ENCODE data around the gene FAM161A.
"Not testable (repeated sequence)": the region's sequence is repeated elsewhere in the genome, so short reads cannot be mapped to it uniquely, and the experiment has no call there.

The FAM161A gene

GRCh38 chr2:61833971-61834370, 19.9 kb downstream of the FAM161A start:
- TF ChIP-seq, protein P1, sequence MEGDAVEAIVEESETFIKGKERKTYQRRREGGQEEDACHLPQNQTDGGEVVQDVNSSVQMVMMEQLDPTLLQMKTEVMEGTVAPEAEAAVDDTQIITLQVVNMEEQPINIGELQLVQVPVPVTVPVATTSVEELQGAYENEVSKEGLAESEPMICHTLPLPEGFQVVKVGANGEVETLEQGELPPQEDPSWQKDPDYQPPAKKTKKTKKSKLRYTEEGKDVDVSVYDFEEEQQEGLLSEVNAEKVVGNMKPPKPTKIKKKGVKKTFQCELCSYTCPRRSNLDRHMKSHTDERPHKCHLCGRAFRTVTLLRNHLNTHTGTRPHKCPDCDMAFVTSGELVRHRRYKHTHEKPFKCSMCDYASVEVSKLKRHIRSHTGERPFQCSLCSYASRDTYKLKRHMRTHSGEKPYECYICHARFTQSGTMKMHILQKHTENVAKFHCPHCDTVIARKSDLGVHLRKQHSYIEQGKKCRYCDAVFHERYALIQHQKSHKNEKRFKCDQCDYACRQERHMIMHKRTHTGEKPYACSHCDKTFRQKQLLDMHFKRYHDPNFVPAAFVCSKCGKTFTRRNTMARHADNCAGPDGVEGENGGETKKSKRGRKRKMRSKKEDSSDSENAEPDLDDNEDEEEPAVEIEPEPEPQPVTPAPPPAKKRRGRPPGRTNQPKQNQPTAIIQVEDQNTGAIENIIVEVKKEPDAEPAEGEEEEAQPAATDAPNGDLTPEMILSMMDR (IDR thresholded peaks at IDR 0.05; ENCODE audit: low read depth, low read length) = no peak
- no peak overlapping the region for H3K4me3 ChIP-seq (ENCODE audit: low read depth, low read length)

- TF ChIP-seq, protein P1 (IDR thresholded peaks at IDR 0.05; ENCODE audit: low read depth, low read length) = no peak
- no peak overlapping the region for H3K4me3 ChIP-seq (ENCODE audit: low read depth, low read length)
Observed at GRCh38 chr2:61832183-61832841, 21.5 kb downstream of the FAM161A start.

DNA sequence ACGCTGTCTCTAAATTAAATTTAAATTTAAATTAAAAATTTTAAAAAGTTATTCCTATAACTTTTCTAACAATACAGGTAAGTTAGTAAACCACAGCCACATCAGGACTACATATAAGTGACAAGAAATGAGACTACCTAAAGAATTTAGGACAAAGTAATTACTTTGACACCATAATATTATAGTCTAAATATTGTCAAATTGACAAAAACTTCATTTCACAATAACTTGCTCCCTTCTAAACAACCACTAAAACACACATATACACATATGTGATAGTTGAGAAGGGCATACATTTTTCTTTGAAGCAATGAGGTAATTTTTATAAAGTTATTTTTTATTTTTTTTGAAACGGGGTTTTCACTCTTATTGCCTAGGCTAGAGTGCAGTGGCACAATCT, 31.6 kb downstream of the FAM161A start:
- H3K4me3 ChIP-seq (ENCODE audit: low read depth, low read length) = no peak overlapping the region
- TF ChIP-seq, protein P1 (IDR thresholded peaks at IDR 0.05; ENCODE audit: low read depth, low read length) = no peak

DNA sequence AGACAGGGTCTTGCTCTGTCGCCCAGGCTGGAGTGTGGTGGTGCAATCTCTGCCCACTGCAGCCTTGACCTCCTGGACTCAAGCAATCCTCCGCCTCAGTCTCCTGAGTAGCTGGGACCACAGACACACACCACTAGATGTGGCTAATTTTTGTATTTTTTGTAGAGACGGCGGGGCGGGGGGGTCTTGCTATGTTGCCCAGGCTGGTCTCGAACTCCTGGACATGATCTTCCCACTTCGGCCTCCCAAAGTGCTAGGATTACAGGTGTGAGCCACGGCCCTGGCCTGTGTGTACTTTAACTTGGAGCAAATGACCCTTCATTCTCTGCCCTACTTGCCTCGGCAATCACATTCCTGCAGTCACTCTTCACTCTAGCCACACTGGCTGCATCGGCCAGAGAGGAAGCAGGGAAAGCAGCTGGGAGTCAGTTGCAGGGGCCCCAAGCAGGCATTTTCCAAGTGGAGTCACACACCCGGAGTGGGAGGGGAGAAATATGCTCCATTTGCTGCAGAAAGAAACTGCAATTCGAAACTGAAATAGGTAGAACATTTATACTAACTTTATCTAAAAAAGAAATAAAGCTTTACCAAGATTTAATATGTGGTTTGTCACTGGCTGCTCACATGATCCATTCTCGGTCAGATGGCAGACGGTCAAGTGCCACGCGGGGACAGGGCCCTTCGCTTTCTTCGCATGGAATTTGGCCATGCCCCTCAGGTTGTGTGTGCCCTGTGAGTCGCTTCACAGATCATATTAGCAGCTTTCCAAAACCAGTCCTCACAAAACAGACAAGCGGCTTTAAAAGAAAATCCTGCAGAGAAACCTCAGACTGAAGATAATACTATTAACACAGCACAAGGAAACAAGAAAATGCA, 37.1 kb downstream of the FAM161A start:
- no peak overlapping the region for H3K4me3 ChIP-seq (ENCODE audit: low read depth, low read length)

DNA sequence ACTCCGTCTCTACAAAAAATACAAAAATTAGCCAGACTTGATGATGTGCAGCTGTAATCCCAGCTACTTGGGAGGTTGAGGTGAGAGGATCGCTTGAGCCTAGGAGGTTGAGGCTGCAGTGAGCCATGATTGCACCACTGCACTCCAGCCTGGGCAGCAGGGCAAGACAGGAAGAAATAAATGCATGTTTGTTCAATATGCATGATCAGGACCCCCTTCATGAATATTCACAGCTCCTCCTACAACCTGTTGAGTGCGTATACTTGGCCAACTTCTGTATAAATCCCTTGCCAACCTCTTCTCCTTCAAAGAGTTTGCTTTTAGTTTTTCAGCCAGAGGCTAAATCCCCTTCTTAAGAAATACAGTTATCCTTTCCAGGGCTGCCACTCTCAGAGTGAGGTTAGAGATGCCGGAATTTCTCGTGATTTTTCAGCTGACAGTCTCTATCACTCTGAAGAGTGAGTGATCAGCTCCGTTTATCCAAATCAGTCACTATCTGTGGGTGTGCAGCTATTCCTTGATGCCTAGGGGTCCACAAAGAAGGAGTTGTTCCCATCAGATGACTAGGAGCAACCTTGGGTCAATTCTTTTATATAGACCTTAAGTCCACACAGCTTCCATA, 39.2 kb downstream of the FAM161A start:
- H3K4me3 ChIP-seq (ENCODE audit: low read depth, low read length) = no peak overlapping the region
- TF ChIP-seq, protein P1 (IDR thresholded peaks at IDR 0.05; ENCODE audit: low read depth, low read length) = no peak

More for the DNA sequence above, 37.1 kb downstream of the FAM161A start:
- TF ChIP-seq, protein P1 (IDR thresholded peaks at IDR 0.05; ENCODE audit: low read depth, low read length) = no peak

GRCh38 chr2:61813314-61813713, 40.5 kb downstream of the FAM161A start:
- H3K4me3 ChIP-seq (ENCODE audit: low read depth, low read length) = not testable (repeated sequence)

DNA sequence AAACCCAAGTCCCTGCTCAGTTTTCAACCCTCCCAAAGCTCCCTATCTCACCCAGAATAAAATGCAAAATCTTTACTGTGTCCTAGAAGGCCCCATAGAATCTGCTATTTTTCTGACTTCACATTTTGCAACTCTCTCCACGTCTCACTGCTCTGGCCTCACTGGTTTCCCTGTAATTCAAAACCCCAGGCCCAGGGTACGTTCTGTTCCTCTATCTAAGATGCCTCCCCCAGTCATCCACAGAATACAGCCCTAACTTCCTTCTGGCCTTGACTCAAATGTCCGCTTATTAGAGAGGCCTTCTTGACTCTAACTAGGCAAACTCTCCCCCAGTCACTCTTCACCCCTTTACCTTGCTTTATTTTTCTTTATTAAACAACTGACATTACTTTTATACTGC, 42.0 kb downstream of the FAM161A start:
- no peak overlapping the region for H3K4me3 ChIP-seq (ENCODE audit: low read depth, low read length)
- TF ChIP-seq, protein P1 (IDR thresholded peaks at IDR 0.05; ENCODE audit: low read depth, low read length) = no peak

- not testable (repeated sequence) for H3K4me3 ChIP-seq (ENCODE audit: low read depth, low read length)
Observed at GRCh38 chr2:61810203-61810602, 43.7 kb downstream of the FAM161A start.

GRCh38 chr2:61808693-61809092, 45.2 kb downstream of the FAM161A start:
- not testable (repeated sequence) for H3K4me3 ChIP-seq (ENCODE audit: low read depth, low read length)

Data from WI38 (cell line).